Measurements from ENCODE around the gene FOXN3.

GRCh38 chr14:89418976-89419375 lies 1.9 kb upstream of the FOXN3 start:
- TF ChIP-seq CTCF (IDR thresholded peaks at IDR 0.05) (no peak), POLR2A (IDR thresholded peaks at IDR 0.05) (no peak), EP300 (IDR thresholded peaks at IDR 0.05) (no peak)

Measured in ovary (tissue), 3 donors.